ENCODE data around the gene FAM184A. TPM values are rescaled to one million over a fixed set of nuclear protein-coding genes. Genes with fewer than 3 reads are reported as not detected.

The FAM184A gene
- total RNA-seq, 4 donors from 2014 or later, result 0.19 to 6.8 (median 1.8) TPM

DNA sequence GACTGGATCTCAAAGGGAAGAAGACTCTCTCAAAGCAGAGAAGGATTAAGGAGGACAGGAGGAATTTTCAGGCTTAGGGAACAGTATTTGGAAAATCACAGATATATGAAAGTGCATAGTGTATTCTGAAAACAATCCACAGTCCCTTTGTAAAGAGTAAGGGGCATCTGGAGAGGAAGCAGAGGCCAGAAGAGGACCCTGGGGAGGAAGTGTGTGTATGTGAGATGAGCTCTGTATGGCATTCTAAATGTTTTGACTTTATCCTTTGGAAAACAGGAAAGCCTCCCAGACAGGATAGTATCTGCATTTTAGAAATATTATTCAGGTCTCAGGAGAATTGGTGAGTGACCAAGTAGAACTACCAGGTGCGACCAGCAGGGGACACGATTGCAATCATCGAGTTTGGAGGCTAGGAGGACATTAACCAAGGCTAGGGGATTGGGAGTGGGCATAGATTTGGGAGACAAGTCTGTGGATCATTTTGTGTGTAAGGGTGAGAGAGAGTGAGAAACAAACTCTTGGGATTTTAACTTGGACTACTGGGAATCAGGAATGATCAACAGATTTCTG, 38.3 kb upstream of the FAM184A start:
- no peaks in the 10 kb centered on the region for H3K9me3 ChIP-seq
- no peak overlapping the region for H3K27ac ChIP-seq
- 78% methylated on average over 3 of the region's 3 CpGs for WGBS
- no peaks in the 10 kb centered on the region for H3K27me3 ChIP-seq
- H3K36me3 ChIP-seq, result no peaks in the 10 kb centered on the region
- H3K4me1 ChIP-seq, result peaks cover 5% of the 10 kb centered on the region
- no peak overlapping the region for H3K4me3 ChIP-seq
- TF ChIP-seq, protein P1, sequence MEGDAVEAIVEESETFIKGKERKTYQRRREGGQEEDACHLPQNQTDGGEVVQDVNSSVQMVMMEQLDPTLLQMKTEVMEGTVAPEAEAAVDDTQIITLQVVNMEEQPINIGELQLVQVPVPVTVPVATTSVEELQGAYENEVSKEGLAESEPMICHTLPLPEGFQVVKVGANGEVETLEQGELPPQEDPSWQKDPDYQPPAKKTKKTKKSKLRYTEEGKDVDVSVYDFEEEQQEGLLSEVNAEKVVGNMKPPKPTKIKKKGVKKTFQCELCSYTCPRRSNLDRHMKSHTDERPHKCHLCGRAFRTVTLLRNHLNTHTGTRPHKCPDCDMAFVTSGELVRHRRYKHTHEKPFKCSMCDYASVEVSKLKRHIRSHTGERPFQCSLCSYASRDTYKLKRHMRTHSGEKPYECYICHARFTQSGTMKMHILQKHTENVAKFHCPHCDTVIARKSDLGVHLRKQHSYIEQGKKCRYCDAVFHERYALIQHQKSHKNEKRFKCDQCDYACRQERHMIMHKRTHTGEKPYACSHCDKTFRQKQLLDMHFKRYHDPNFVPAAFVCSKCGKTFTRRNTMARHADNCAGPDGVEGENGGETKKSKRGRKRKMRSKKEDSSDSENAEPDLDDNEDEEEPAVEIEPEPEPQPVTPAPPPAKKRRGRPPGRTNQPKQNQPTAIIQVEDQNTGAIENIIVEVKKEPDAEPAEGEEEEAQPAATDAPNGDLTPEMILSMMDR (IDR thresholded peaks at IDR 0.05), result no peak
- no peak for TF ChIP-seq EP300 (IDR thresholded peaks at IDR 0.05)
- TF ChIP-seq POLR2AphosphoS5 (IDR thresholded peaks at IDR 0.05), result no peak
- TF ChIP-seq POLR2A (IDR thresholded peaks at IDR 0.05), result no peak
- DNase-seq (ENCODE audit: low spot score in 2 of 2), result no peak

- no peaks in the 10 kb centered on the region for H3K27me3 ChIP-seq
- DNase-seq (ENCODE audit: low spot score in 2 of 2), result no peak
- 93% methylated on average over 1 of the region's 1 CpG for WGBS
- no peaks in the 10 kb centered on the region for H3K4me1 ChIP-seq
- no peak overlapping the region for H3K27ac ChIP-seq
- H3K36me3 ChIP-seq, result no peaks in the 10 kb centered on the region
- no peak overlapping the region for H3K4me3 ChIP-seq
- H3K9me3 ChIP-seq, result no peaks in the 10 kb centered on the region
- TF ChIP-seq, protein P1 (IDR thresholded peaks at IDR 0.05), result no peak
- TF ChIP-seq EP300 (IDR thresholded peaks at IDR 0.05) (no peak), POLR2AphosphoS5 (IDR thresholded peaks at IDR 0.05) (no peak), POLR2A (IDR thresholded peaks at IDR 0.05) (no peak)
Observed at GRCh38 chr6:119113961-119114360, 35.5 kb upstream of the FAM184A start.

GRCh38 chr6:119112812-119113530, 34.5 kb upstream of the FAM184A start:
- Histone ChIP-seq H3K27ac (no peak overlapping the region), H3K9me3 (no peaks in the 10 kb centered on the region), H3K4me3 (no peak overlapping the region), H3K4me1 (no peaks in the 10 kb centered on the region), H3K27me3 (no peaks in the 10 kb centered on the region), H3K36me3 (no peaks in the 10 kb centered on the region)
- DNase-seq (ENCODE audit: low spot score in 2 of 2), result no peak
- TF ChIP-seq, protein P1 (IDR thresholded peaks at IDR 0.05), result no peak
- TF ChIP-seq POLR2AphosphoS5 (IDR thresholded peaks at IDR 0.05) (no peak), EP300 (IDR thresholded peaks at IDR 0.05) (no peak), POLR2A (IDR thresholded peaks at IDR 0.05) (no peak)
- 75% methylated on average over 4 of the region's 4 CpGs for WGBS

GRCh38 chr6:119110601-119111548, 32.4 kb upstream of the FAM184A start:
- Histone ChIP-seq H3K9me3 (no peaks in the 10 kb centered on the region), H3K27me3 (no peaks in the 10 kb centered on the region), H3K4me1 (no peaks in the 10 kb centered on the region), H3K36me3 (no peaks in the 10 kb centered on the region), H3K4me3 (no peak overlapping the region), H3K27ac (no peak overlapping the region)
- DNase-seq (ENCODE audit: low spot score in 2 of 2), result no peak
- WGBS, result 43% methylated on average over 8 of the region's 8 CpGs
- TF ChIP-seq POLR2AphosphoS5 (IDR thresholded peaks at IDR 0.05) (no peak), EP300 (IDR thresholded peaks at IDR 0.05) (no peak), POLR2A (IDR thresholded peaks at IDR 0.05) (no peak)
- TF ChIP-seq, protein P1 (IDR thresholded peaks at IDR 0.05), result peak; percentile 36 to 56

Data from suprapubic skin (tissue), 4 donors.